Activated naive CD8-positive, alpha-beta T cell treated with anti-CD3 and anti-CD28 coated beads, Interleukin-2, amount 50 U/mL, for 24 hours (primary cell): Measurements from ENCODE around the gene TMEM25.
"Not testable (repeated sequence)": the region's sequence is repeated elsewhere in the genome, so short reads cannot be mapped to it uniquely, and the experiment has no call there.

ENCODE experiments used
- ATAC-seq: fragments of 150-1000 bp; cut with Tn5 transposase; one replicate; pipeline ENCODE4 v1.10.0; 2021
- DNase-seq: peaks from one replicate; pipeline ENCODE4 v3.0.0; 2021
- H3K27ac Mint-ChIP-seq: one replicate; pipeline ENCODE4 v1.8.0; 2021; ENCODE audit warnings: mild to moderate bottlenecking, mixed read lengths
- H3K27me3 Mint-ChIP-seq: one replicate; pipeline ENCODE4 v1.8.0; 2021; ENCODE audit warnings: mixed read lengths
- H3K36me3 Mint-ChIP-seq: one replicate; pipeline ENCODE4 v1.8.0; 2021; ENCODE audit warnings: low read depth, mixed read lengths
- H3K4me1 Mint-ChIP-seq: one replicate; pipeline ENCODE4 v1.8.0; 2021; ENCODE audit warnings: mixed read lengths
- H3K4me3 Mint-ChIP-seq: one replicate; pipeline ENCODE4 v1.8.0; 2021; ENCODE audit warnings: mild to moderate bottlenecking, moderate library complexity, mixed read lengths
- H3K9me3 Mint-ChIP-seq: one replicate; pipeline ENCODE4 v1.8.0; 2021; ENCODE audit warnings: mixed read lengths

TMEM25 gene

GRCh38 chr11:118530683-118531596 is at the start of gene TMEM25:
TMEM25 (plus strand) TSS chr11:118531192; CDS start chr11:118531802, 610 bp downstream.
- peak; percentile 82 for ATAC-seq
- peak; percentile 76 for DNase-seq
- no peaks in the 10 kb centered on the region for H3K9me3 Mint-ChIP-seq
- peak within 1 kb of the TSS; percentile 89 for H3K4me3 Mint-ChIP-seq
- H3K27ac Mint-ChIP-seq = peak within 1 kb of the TSS; percentile 83
- H3K4me1 Mint-ChIP-seq = peaks cover 20% of the 10 kb centered on the region
- no peaks in the 10 kb centered on the region for H3K27me3 Mint-ChIP-seq
- peaks cover 2% of the 10 kb centered on the region for H3K36me3 Mint-ChIP-seq

- H3K4me1 Mint-ChIP-seq = not testable (repeated sequence)
- peak overlapping the region; percentile 11 for H3K27ac Mint-ChIP-seq
- peaks cover 56% of the 10 kb centered on the region for H3K36me3 Mint-ChIP-seq
Observed at GRCh38 chr11:118481238-118481637, 49.8 kb upstream of the TMEM25 start.

GRCh38 chr11:118484405-118484804 is 46.6 kb upstream of the TMEM25 start:
- H3K27me3 Mint-ChIP-seq = no peaks in the 10 kb centered on the region
- H3K9me3 Mint-ChIP-seq = no peaks in the 10 kb centered on the region
- H3K4me1 Mint-ChIP-seq = peaks cover 2% of the 10 kb centered on the region
- ATAC-seq (no peak), DNase-seq (no peak)
- no peak overlapping the region for H3K4me3 Mint-ChIP-seq
- peaks cover 45% of the 10 kb centered on the region for H3K36me3 Mint-ChIP-seq
- H3K27ac Mint-ChIP-seq = no peak overlapping the region

More at GRCh38 chr11:118481238-118481637, 49.8 kb upstream of the TMEM25 start:
- not testable (repeated sequence) for H3K4me3 Mint-ChIP-seq, DNase-seq, H3K27me3 Mint-ChIP-seq, ATAC-seq, H3K9me3 Mint-ChIP-seq

GRCh38 chr11:118485273-118485672 is 45.7 kb upstream of the TMEM25 start:
- Mint-ChIP-seq H3K4me1 (peaks cover 2% of the 10 kb centered on the region), H3K36me3 (peaks cover 44% of the 10 kb centered on the region), H3K27ac (peak overlapping the region; percentile 39), H3K27me3 (no peaks in the 10 kb centered on the region), H3K9me3 (no peaks in the 10 kb centered on the region), H3K4me3 (no peak overlapping the region)
- DNase-seq (no peak), ATAC-seq (no peak)

- H3K27ac Mint-ChIP-seq = peak overlapping the region; percentile 62
- ATAC-seq = peak; percentile 68
Observed at GRCh38 chr11:118488480-118489109, 42.4 kb upstream of the TMEM25 start.

GRCh38 chr11:118491041-118491440 is 40.0 kb upstream of the TMEM25 start:
- H3K9me3 Mint-ChIP-seq = no peaks in the 10 kb centered on the region

More at GRCh38 chr11:118488480-118489109, 42.4 kb upstream of the TMEM25 start:
- peak; percentile 80 for DNase-seq
- Mint-ChIP-seq H3K9me3 (no peaks in the 10 kb centered on the region), H3K4me1 (peaks cover 11% of the 10 kb centered on the region), H3K27me3 (no peaks in the 10 kb centered on the region), H3K36me3 (peaks cover 41% of the 10 kb centered on the region), H3K4me3 (no peak overlapping the region)

GRCh38 chr11:118497831-118498230 is 33.2 kb upstream of the TMEM25 start:
- Mint-ChIP-seq H3K27ac (no peak overlapping the region), H3K4me1 (no peaks in the 10 kb centered on the region), H3K9me3 (no peaks in the 10 kb centered on the region), H3K4me3 (no peak overlapping the region), H3K36me3 (peaks cover 55% of the 10 kb centered on the region), H3K27me3 (no peaks in the 10 kb centered on the region)
- no peak for DNase-seq
- no peak for ATAC-seq

More at GRCh38 chr11:118491041-118491440, 40.0 kb upstream of the TMEM25 start:
- Mint-ChIP-seq H3K27ac (peak overlapping the region; percentile 87), H3K36me3 (peaks cover 46% of the 10 kb centered on the region), H3K27me3 (no peaks in the 10 kb centered on the region), H3K4me3 (peak overlapping the region; percentile 2), H3K4me1 (peaks cover 11% of the 10 kb centered on the region)
- ATAC-seq = peak; percentile 65
- no peak for DNase-seq

- ATAC-seq (no peak), DNase-seq (no peak)
- peaks cover 65% of the 10 kb centered on the region for H3K36me3 Mint-ChIP-seq
- H3K4me3 Mint-ChIP-seq = no peak overlapping the region
- no peaks in the 10 kb centered on the region for H3K27me3 Mint-ChIP-seq
- H3K4me1 Mint-ChIP-seq = no peaks in the 10 kb centered on the region
- no peaks in the 10 kb centered on the region for H3K9me3 Mint-ChIP-seq
- H3K27ac Mint-ChIP-seq = peak overlapping the region; percentile 63
Observed at GRCh38 chr11:118503216-118503615, 27.8 kb upstream of the TMEM25 start.

GRCh38 chr11:118511601-118512000 is 19.4 kb upstream of the TMEM25 start:
- Mint-ChIP-seq H3K9me3 (no peaks in the 10 kb centered on the region), H3K27ac (no peak overlapping the region), H3K4me3 (no peak overlapping the region), H3K4me1 (peaks cover 5% of the 10 kb centered on the region), H3K36me3 (peaks cover 41% of the 10 kb centered on the region), H3K27me3 (no peaks in the 10 kb centered on the region)
- DNase-seq (no peak), ATAC-seq (no peak)

GRCh38 chr11:118514103-118514502 is 16.9 kb upstream of the TMEM25 start:
- peaks cover 5% of the 10 kb centered on the region for H3K4me1 Mint-ChIP-seq
- H3K9me3 Mint-ChIP-seq = no peaks in the 10 kb centered on the region
- no peak for DNase-seq
- no peak for ATAC-seq
- peak overlapping the region; percentile 8 for H3K27ac Mint-ChIP-seq
- peaks cover 33% of the 10 kb centered on the region for H3K36me3 Mint-ChIP-seq
- no peak overlapping the region for H3K4me3 Mint-ChIP-seq
- no peaks in the 10 kb centered on the region for H3K27me3 Mint-ChIP-seq

GRCh38 chr11:118519549-118519948 is 11.4 kb upstream of the TMEM25 start:
- DNase-seq = no peak
- Mint-ChIP-seq H3K9me3 (no peaks in the 10 kb centered on the region), H3K36me3 (peaks cover 27% of the 10 kb centered on the region), H3K4me1 (no peaks in the 10 kb centered on the region), H3K27ac (peak overlapping the region; percentile 50), H3K4me3 (no peak overlapping the region), H3K27me3 (no peaks in the 10 kb centered on the region)
- no peak for ATAC-seq

GRCh38 chr11:118521892-118522311 is 9.1 kb upstream of the TMEM25 start:
- Mint-ChIP-seq H3K27ac (no peak overlapping the region), H3K9me3 (no peaks in the 10 kb centered on the region), H3K27me3 (no peaks in the 10 kb centered on the region), H3K36me3 (peaks cover 20% of the 10 kb centered on the region), H3K4me1 (no peaks in the 10 kb centered on the region), H3K4me3 (no peak overlapping the region)
- ATAC-seq = no peak
- DNase-seq = no peak

GRCh38 chr11:118522571-118523072 is 8.4 kb upstream of the TMEM25 start:
- Mint-ChIP-seq H3K27ac (no peak overlapping the region), H3K36me3 (peaks cover 20% of the 10 kb centered on the region)
- no peak for DNase-seq

GRCh38 chr11:118524356-118524755 is 6.6 kb upstream of the TMEM25 start:
- no peaks in the 10 kb centered on the region for H3K9me3 Mint-ChIP-seq
- peaks cover 4% of the 10 kb centered on the region for H3K4me1 Mint-ChIP-seq
- H3K27me3 Mint-ChIP-seq = no peaks in the 10 kb centered on the region
- DNase-seq = no peak
- no peak overlapping the region for H3K27ac Mint-ChIP-seq
- ATAC-seq = no peak
- H3K36me3 Mint-ChIP-seq = peaks cover 22% of the 10 kb centered on the region
- H3K4me3 Mint-ChIP-seq = no peak overlapping the region

More at GRCh38 chr11:118522571-118523072, 8.4 kb upstream of the TMEM25 start:
- no peaks in the 10 kb centered on the region for H3K27me3 Mint-ChIP-seq
- no peaks in the 10 kb centered on the region for H3K4me1 Mint-ChIP-seq
- H3K4me3 Mint-ChIP-seq = no peak overlapping the region
- no peak for ATAC-seq
- no peaks in the 10 kb centered on the region for H3K9me3 Mint-ChIP-seq
